H9 (cell line): ENCODE measurements around the gene ZBTB20. TPM values are rescaled to one million over a fixed set of nuclear protein-coding genes. Genes with fewer than 3 reads are reported as not detected.

Experiments used
- DNase-seq: peaks from one replicate; pipeline ENCODE4 v3.0.0-alpha.2; 2017
- H2AFZ ChIP-seq: one replicate; pipeline ENCODE4 v1.6.1; 2013; ENCODE audit warnings: mild to moderate bottlenecking, low read length, control low read depth, moderate library complexity
- H2AK5ac ChIP-seq: 2 replicates; pipeline ENCODE4 v1.6.1; 2013; ENCODE audit warnings: low read length, control low read depth, mixed read lengths; ENCODE audit not compliant: insufficient read length
- H2BK120ac ChIP-seq: one replicate; pipeline ENCODE4 v1.6.1; 2013; ENCODE audit warnings: low read depth, mild to moderate bottlenecking, low read length, control low read depth, inconsistent platforms; ENCODE audit not compliant: poor library complexity, severe bottlenecking
- H2BK12ac ChIP-seq: 2 replicates; pipeline ENCODE4 v1.6.1; 2013; ENCODE audit warnings: low read length, control low read depth, mixed read lengths, low read depth; ENCODE audit not compliant: insufficient read length
- H2BK15ac ChIP-seq: 2 replicates; pipeline ENCODE4 v1.6.1; 2013; ENCODE audit warnings: low read depth, low read length, control low read depth
- H2BK20ac ChIP-seq: one replicate; pipeline ENCODE4 v1.6.1; 2013; ENCODE audit warnings: low read depth, mild to moderate bottlenecking, low read length, control low read depth, inconsistent platforms; ENCODE audit not compliant: poor library complexity, severe bottlenecking
- H2BK5ac ChIP-seq: 2 replicates; pipeline ENCODE4 v1.6.1; 2013; ENCODE audit warnings: low read length, control low read depth, mixed read lengths; ENCODE audit not compliant: insufficient read length
- H3K14ac ChIP-seq: 2 replicates; pipeline ENCODE4 v1.6.1; 2013; ENCODE audit warnings: low read length, control low read depth; ENCODE audit not compliant: insufficient read depth
- H3K18ac ChIP-seq: 2 replicates; pipeline ENCODE4 v1.6.1; 2013; ENCODE audit warnings: low read depth, mild to moderate bottlenecking, mixed read lengths, low read length, control low read depth; ENCODE audit not compliant: insufficient read length
- H3K23ac ChIP-seq: 2 replicates; pipeline ENCODE4 v1.6.1; 2013; ENCODE audit warnings: low read length, control low read depth, mixed read lengths, low read depth; ENCODE audit not compliant: insufficient read length
- H3K23me2 ChIP-seq: 2 replicates; pipeline ENCODE4 v1.6.1; 2013; ENCODE audit warnings: low read depth, mild to moderate bottlenecking, mixed read lengths, low read length, control low read depth; ENCODE audit not compliant: insufficient read length, poor library complexity, severe bottlenecking
- H3K27ac ChIP-seq: 2 replicates; pipeline ENCODE4 v1.5.1; 2013; ENCODE audit warnings: low read length, control low read depth, mixed read lengths, low read depth; ENCODE audit not compliant: insufficient read length
- H3K27me3 ChIP-seq: 2 replicates; pipeline ENCODE4 v1.6.1; 2013; ENCODE audit warnings: low read length, control low read depth, inconsistent platforms; ENCODE audit not compliant: insufficient read depth
- H3K4ac ChIP-seq: 2 replicates; pipeline ENCODE4 v1.6.1; 2013; ENCODE audit warnings: low read depth, mild to moderate bottlenecking, control low read depth, inconsistent platforms, low read length, moderate library complexity
- H3K4me1 ChIP-seq: 2 replicates; pipeline ENCODE4 v1.6.1; 2013; ENCODE audit warnings: low read length, control low read depth, inconsistent platforms; ENCODE audit not compliant: insufficient read depth
- H3K4me2 ChIP-seq: 2 replicates; pipeline ENCODE4 v1.6.1; 2013; ENCODE audit warnings: low read length, control low read depth, mixed read lengths; ENCODE audit not compliant: insufficient read length, insufficient read depth
- H3K56ac ChIP-seq: 2 replicates; pipeline ENCODE4 v1.6.1; 2013; ENCODE audit warnings: low read depth, mild to moderate bottlenecking, mixed read lengths, low read length, control low read depth; ENCODE audit not compliant: insufficient read length
- H3K79me1 ChIP-seq: 2 replicates; pipeline ENCODE4 v1.6.1; 2013; ENCODE audit warnings: low read depth, mild to moderate bottlenecking, moderate library complexity, low read length, control low read depth, inconsistent platforms; ENCODE audit not compliant: insufficient read depth, poor library complexity, severe bottlenecking
- H3K79me2 ChIP-seq: 2 replicates; pipeline ENCODE4 v1.6.1; 2013; ENCODE audit warnings: low read length, control low read depth, inconsistent platforms; ENCODE audit not compliant: insufficient read depth
- H3K9ac ChIP-seq: 2 replicates; pipeline ENCODE4 v1.6.1; 2013; ENCODE audit warnings: low read length, control low read depth, mixed read lengths; ENCODE audit not compliant: insufficient read length; ENCODE audit errors: extremely low read depth
- H3K9me3 ChIP-seq: one replicate; pipeline ENCODE4 v1.6.1; 2013; ENCODE audit warnings: low read depth, low read length, inconsistent platforms; ENCODE audit not compliant: control insufficient read depth
- H3T11ph ChIP-seq: one replicate; pipeline ENCODE4 v1.6.1; 2013; ENCODE audit warnings: mild to moderate bottlenecking, low read length, control low read depth, inconsistent platforms
- H4K20me1 ChIP-seq: one replicate; pipeline ENCODE4 v1.6.1; 2013; ENCODE audit not compliant: control insufficient read depth, insufficient read length, insufficient read depth
- H4K5ac ChIP-seq: 2 replicates; pipeline ENCODE4 v1.6.1; 2013; ENCODE audit warnings: low read depth, mild to moderate bottlenecking, mixed read lengths, low read length, control low read depth; ENCODE audit not compliant: insufficient read length
- H4K8ac ChIP-seq: replicated peaks from 2 replicates; pipeline ENCODE4 v1.6.1; 2013; ENCODE audit warnings: low read length, control low read depth, mixed read lengths, low read depth; ENCODE audit not compliant: insufficient read length
- H4K91ac ChIP-seq: 2 replicates; pipeline ENCODE4 v1.6.1; 2013; ENCODE audit warnings: low read depth, mild to moderate bottlenecking, moderate library complexity, mixed read lengths, low read length, control low read depth; ENCODE audit not compliant: insufficient read length
- H3K27ac Mint-ChIP-seq, 3 experiments: 2 replicates in 2 of 3; 3 replicates in 1 of 3; pipeline ENCODE4 v1.8.0; 2020 to 2021; ENCODE audit warnings: mixed read lengths in 3 of 3, mild to moderate bottlenecking in 1 of 3, moderate library complexity in 1 of 3
- H3K27me3 Mint-ChIP-seq: 2 replicates; pipeline ENCODE4 v1.8.0; 2021; ENCODE audit warnings: low read depth, mild to moderate bottlenecking, moderate library complexity, mixed read lengths
- H3K36me3 Mint-ChIP-seq, 3 experiments: 2 replicates in 2 of 3; 3 replicates in 1 of 3; pipeline ENCODE4 v1.8.0; 2020 to 2021; ENCODE audit warnings: low read depth in 3 of 3, mixed read lengths in 3 of 3; ENCODE audit not compliant: insufficient read depth in 1 of 3
- H3K4me1 Mint-ChIP-seq, 2 experiments: 2 replicates each; pipeline ENCODE4 v1.8.0; 2020; ENCODE audit warnings: mixed read lengths in 2 of 2
- H3K4me3 Mint-ChIP-seq, 2 experiments: 2 replicates in 1 of 2; 3 replicates in 1 of 2; pipeline ENCODE4 v1.8.0; 2020 to 2021; ENCODE audit warnings: mild to moderate bottlenecking in 2 of 2, mixed read lengths in 2 of 2, moderate library complexity in 1 of 2
- H3K9me3 Mint-ChIP-seq, 2 experiments: 2 replicates in 1 of 2; 3 replicates in 1 of 2; pipeline ENCODE4 v1.8.0; 2020; ENCODE audit warnings: mild to moderate bottlenecking in 2 of 2, mixed read lengths in 2 of 2, moderate library complexity in 1 of 2
- CTCF ChIP-seq: fragments of 200-600 bp; sonication (generic); conservative IDR thresholded peaks from 3 replicates; pipeline ENCODE4 v1.8.0; 2021; ENCODE audit warnings: antibody characterized with exemption, mild to moderate bottlenecking
- WGBS: extraction: QIAGEN DNeasy Blood & Tissue Kit; methylation state at CpG from one replicate; pipeline ENCODE4 v1.1.7; 2013; ENCODE audit warnings: missing lambda C conversion rate, low lambda C conversion rate, mixed read lengths; ENCODE audit not compliant: insufficient read length; ENCODE audit errors: extremely low coverage; 5-methylcytosine and 5-hydroxymethylcytosine counted together
- total RNA-seq: library from RNA; stranded (reverse); gene quantifications from 2 replicates; pipeline ENCODE4 v1.2.1, GENCODE V29; 2021

The ZBTB20 gene
- total RNA-seq, 1 experiment from 2014 or later: 0.70 TPM

- no peak overlapping the region for H3K23ac ChIP-seq
- H3K18ac ChIP-seq: no peak overlapping the region
- H2BK5ac ChIP-seq: no peak overlapping the region
- no peak overlapping the region for H3K27ac ChIP-seq
- H2BK12ac ChIP-seq: no peak overlapping the region
- H2AK5ac ChIP-seq: no peak overlapping the region
- H4K5ac ChIP-seq: no peak overlapping the region
- H3K9me3 ChIP-seq: no peaks in the 10 kb centered on the region
- no peak for DNase-seq
- H3K36me3 Mint-ChIP-seq: no peaks in the 10 kb centered on the region
- no peaks in the 10 kb centered on the region for H3K27me3 Mint-ChIP-seq
- no peaks in the 10 kb centered on the region for H3K79me2 ChIP-seq
- no peak overlapping the region for H2BK15ac ChIP-seq
- no peak overlapping the region for H4K91ac ChIP-seq
- H3K14ac ChIP-seq: no peak overlapping the region
- H3T11ph ChIP-seq: no peak overlapping the region
- no peaks in the 10 kb centered on the region for H3K79me1 ChIP-seq
- no peak overlapping the region for H3K9ac ChIP-seq
- H3K27me3 ChIP-seq: no peaks in the 10 kb centered on the region
- H3K4me1 ChIP-seq: no peaks in the 10 kb centered on the region; the same call in 1 of the 2 replicates
- H2BK120ac ChIP-seq: no peak overlapping the region
- H3K27ac Mint-ChIP-seq: no peak overlapping the region
- H3K4ac ChIP-seq: no peak overlapping the region
- no peak overlapping the region for H2BK20ac ChIP-seq
- no peak overlapping the region for H3K4me3 Mint-ChIP-seq
- H3K23me2 ChIP-seq: no peaks in the 10 kb centered on the region
- H4K20me1 ChIP-seq: no peaks in the 10 kb centered on the region
- no peak for TF ChIP-seq CTCF
- H2AFZ ChIP-seq: no peak overlapping the region
- no peaks in the 10 kb centered on the region for H3K9me3 Mint-ChIP-seq
- no CpG with 5 or more reads among the region's 1 CpG for WGBS
- no peak overlapping the region for H4K8ac ChIP-seq
- H3K4me2 ChIP-seq: no peak overlapping the region
- H3K56ac ChIP-seq: no peak overlapping the region
- H3K4me1 Mint-ChIP-seq: peaks cover 29 to 31% of the 10 kb centered on the region in 2 experiments
Observed at GRCh38 chr3:114545193-114545592, 601.9 kb downstream of the ZBTB20 start.
